Measurements from ENCODE around the gene FAXDC2. TPM values are rescaled to one million over a fixed set of nuclear protein-coding genes. Genes with fewer than 3 reads are reported as not detected.
A peak's percentile ranks its signal among the peaks of the same experiment; 100 is the strongest.

Gene FAXDC2
- total and polyA plus RNA-seq, 2 of the 13 experiments (the other 11 are each of a cell fraction or from before 2014, with no cell fraction given) = 4.7 to 58.8 TPM

GRCh38 chr5:154834053-154834452 lies 16.4 kb downstream of the FAXDC2 start (continued):
- TF ChIP-seq FUBP1 (CRISPR knock-in tag; IDR thresholded peaks at IDR 0.05; ENCODE audit: borderline replicate concordance) (no peak), ZNF770 (CRISPR knock-in tag; IDR thresholded peaks at IDR 0.05) (no peak), CBFB (CRISPR knock-in tag; IDR thresholded peaks at IDR 0.05) (no peak), TSC22D2 (CRISPR knock-in tag; IDR thresholded peaks at IDR 0.05; ENCODE audit: borderline replicate concordance) (no peak), ZNF251 (CRISPR knock-in tag; IDR thresholded peaks at IDR 0.05) (no peak), SIX1 (CRISPR knock-in tag; IDR thresholded peaks at IDR 0.05; ENCODE audit: borderline replicate concordance) (peak; percentile 60; the same call in 1 of the 2 replicates), FOXA1 (IDR thresholded peaks at IDR 0.05) (peak; percentile 88), FOXA1 (CRISPR knock-in tag; IDR thresholded peaks at IDR 0.05) (peak; percentile 81), CENPT (CRISPR knock-in tag; IDR thresholded peaks at IDR 0.05; ENCODE audit: low read depth) (no peak), ZNF264 (CRISPR knock-in tag; IDR thresholded peaks at IDR 0.05) (no peak), ZNF740 (CRISPR knock-in tag; IDR thresholded peaks at IDR 0.05) (no peak), RXRB (CRISPR knock-in tag; IDR thresholded peaks at IDR 0.05; ENCODE audit: borderline replicate concordance) (peak; percentile 78), SP5 (CRISPR knock-in tag; IDR thresholded peaks at IDR 0.05; ENCODE audit: borderline replicate concordance, low read depth) (no peak), TERF1 (CRISPR knock-in tag; IDR thresholded peaks at IDR 0.05) (no peak), PLSCR1 (CRISPR knock-in tag; IDR thresholded peaks at IDR 0.05; ENCODE audit: borderline replicate concordance) (no peak), ISX (CRISPR knock-in tag; conservative IDR thresholded peaks at IDR 0.05) (no peak), HDAC6 (IDR thresholded peaks at IDR 0.05; ENCODE audit: low read depth, low read length) (no peak), ZNF513 (CRISPR knock-in tag; conservative IDR thresholded peaks at IDR 0.05) (no peak), BATF2 (CRISPR knock-in tag; IDR thresholded peaks at IDR 0.05) (no peak), SRSF4 (IDR thresholded peaks at IDR 0.05; ENCODE audit: low read depth, low read length, poor library complexity, severe bottlenecking) (no peak), MZF1 (CRISPR knock-in tag; IDR thresholded peaks at IDR 0.05; ENCODE audit: borderline replicate concordance) (no peak), EZH2 (conservative IDR thresholded peaks at IDR 0.05; ENCODE audit: low read depth, low read length) (no peak), ATF1 (CRISPR knock-in tag; IDR thresholded peaks at IDR 0.05) (no peak)

All from HepG2 (cell line).